ENCODE data around the gene ANO6. TPM values are rescaled to one million over a fixed set of nuclear protein-coding genes. Genes with fewer than 3 reads are reported as not detected.

The ANO6 gene
- total RNA-seq, 4 donors from 2014 or later, result 117 to 224 (median 170) TPM

DNA sequence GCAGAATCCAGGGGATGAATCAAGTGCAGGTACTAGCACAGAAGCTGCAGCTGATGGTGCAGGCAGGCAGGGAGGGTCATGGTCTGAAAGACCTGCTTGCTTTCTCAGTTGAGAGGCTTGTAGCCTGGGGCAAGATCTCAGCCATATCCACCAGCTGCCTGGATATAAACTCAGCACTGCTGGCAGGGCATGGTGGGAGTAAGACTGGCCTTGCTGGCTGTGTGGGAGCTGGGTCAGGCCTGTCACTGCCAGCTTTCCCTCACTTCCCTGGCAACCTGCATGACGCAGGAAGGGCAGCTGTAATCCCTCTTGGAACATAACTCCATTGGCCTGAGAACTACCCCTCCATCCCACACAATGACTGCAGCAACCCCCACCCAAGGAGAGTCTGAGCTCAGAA lies 230.1 kb downstream of the ANO6 start:
- no peak for ATAC-seq
- Histone ChIP-seq H3K27me3 (no peaks in the 10 kb centered on the region), H3K9me3 (peaks cover 0 to 55% (median 0%) of the 10 kb centered on the region in 3 donors), H3K36me3 (no peaks in the 10 kb centered on the region), H3K4me3 (no peak overlapping the region), H3K4me1 (no peaks in the 10 kb centered on the region), H3K27ac (no peak overlapping the region)
- TF ChIP-seq POLR2AphosphoS5 (IDR thresholded peaks at IDR 0.05), result no peak
- no peak for TF ChIP-seq POLR2A (IDR thresholded peaks at IDR 0.05)
- TF ChIP-seq EP300 (IDR thresholded peaks at IDR 0.05), result no peak
- TF ChIP-seq, protein P1, sequence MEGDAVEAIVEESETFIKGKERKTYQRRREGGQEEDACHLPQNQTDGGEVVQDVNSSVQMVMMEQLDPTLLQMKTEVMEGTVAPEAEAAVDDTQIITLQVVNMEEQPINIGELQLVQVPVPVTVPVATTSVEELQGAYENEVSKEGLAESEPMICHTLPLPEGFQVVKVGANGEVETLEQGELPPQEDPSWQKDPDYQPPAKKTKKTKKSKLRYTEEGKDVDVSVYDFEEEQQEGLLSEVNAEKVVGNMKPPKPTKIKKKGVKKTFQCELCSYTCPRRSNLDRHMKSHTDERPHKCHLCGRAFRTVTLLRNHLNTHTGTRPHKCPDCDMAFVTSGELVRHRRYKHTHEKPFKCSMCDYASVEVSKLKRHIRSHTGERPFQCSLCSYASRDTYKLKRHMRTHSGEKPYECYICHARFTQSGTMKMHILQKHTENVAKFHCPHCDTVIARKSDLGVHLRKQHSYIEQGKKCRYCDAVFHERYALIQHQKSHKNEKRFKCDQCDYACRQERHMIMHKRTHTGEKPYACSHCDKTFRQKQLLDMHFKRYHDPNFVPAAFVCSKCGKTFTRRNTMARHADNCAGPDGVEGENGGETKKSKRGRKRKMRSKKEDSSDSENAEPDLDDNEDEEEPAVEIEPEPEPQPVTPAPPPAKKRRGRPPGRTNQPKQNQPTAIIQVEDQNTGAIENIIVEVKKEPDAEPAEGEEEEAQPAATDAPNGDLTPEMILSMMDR (IDR thresholded peaks at IDR 0.05), result no peak
- WGBS, 2 donors (ENCODE audit: low coverage in 1 of 2), result 80% methylated on average over 1 of the region's 1 CpG; no CpG with 5 or more reads in 1 of the 2 donors

- H3K27me3 ChIP-seq, result no peaks in the 10 kb centered on the region
- no peak for ATAC-seq
- no peaks in the 10 kb centered on the region for H3K36me3 ChIP-seq
- TF ChIP-seq, protein P1 (IDR thresholded peaks at IDR 0.05), result no peak
- TF ChIP-seq POLR2AphosphoS5 (IDR thresholded peaks at IDR 0.05) (no peak), POLR2A (IDR thresholded peaks at IDR 0.05) (no peak), EP300 (IDR thresholded peaks at IDR 0.05) (no peak)
- 0 to 50% methylated on average over 1 of the region's 1 CpG for WGBS, 2 donors (ENCODE audit: low coverage in 1 of 2)
- no peak overlapping the region for H3K4me3 ChIP-seq
- no peak overlapping the region for H3K27ac ChIP-seq
- H3K9me3 ChIP-seq, result no peaks in the 10 kb centered on the region
- H3K4me1 ChIP-seq, result no peaks in the 10 kb centered on the region
These were observed 242.3 kb downstream of the ANO6 start for GRCh38 chr12:45458238-45458637.

- TF ChIP-seq, protein P1 (IDR thresholded peaks at IDR 0.05), result no peak
- TF ChIP-seq POLR2AphosphoS5 (IDR thresholded peaks at IDR 0.05) (no peak), EP300 (IDR thresholded peaks at IDR 0.05) (no peak), POLR2A (IDR thresholded peaks at IDR 0.05) (no peak)
- no peaks in the 10 kb centered on the region for H3K9me3 ChIP-seq
- H3K36me3 ChIP-seq, result no peaks in the 10 kb centered on the region
- H3K27ac ChIP-seq, result no peak overlapping the region
- ATAC-seq, result no peak
- no peaks in the 10 kb centered on the region for H3K4me1 ChIP-seq
- 24 to 26% methylated on average over 2 to 4 of the region's 4 CpGs for WGBS, 2 donors (ENCODE audit: low coverage in 1 of 2)
- H3K4me3 ChIP-seq, result no peak overlapping the region
- H3K27me3 ChIP-seq, result no peaks in the 10 kb centered on the region
These were observed 243.2 kb downstream of the ANO6 start for GRCh38 chr12:45458854-45459807.

GRCh38 chr12:45462506-45462905 lies 246.6 kb downstream of the ANO6 start:
- Histone ChIP-seq H3K27ac (no peak overlapping the region), H3K4me1 (no peaks in the 10 kb centered on the region), H3K27me3 (no peaks in the 10 kb centered on the region), H3K4me3 (no peak overlapping the region), H3K36me3 (no peaks in the 10 kb centered on the region), H3K9me3 (no peaks in the 10 kb centered on the region)
- TF ChIP-seq POLR2AphosphoS5 (IDR thresholded peaks at IDR 0.05), result no peak
- no peak for TF ChIP-seq EP300 (IDR thresholded peaks at IDR 0.05)
- TF ChIP-seq, protein P1 (IDR thresholded peaks at IDR 0.05), result no peak
- TF ChIP-seq POLR2A (IDR thresholded peaks at IDR 0.05), result no peak
- WGBS, 2 donors (ENCODE audit: low coverage in 1 of 2), result 80% methylated on average over 2 of the region's 4 CpGs; no CpG with 5 or more reads in 1 of the 2 donors
- ATAC-seq, result no peak

DNA sequence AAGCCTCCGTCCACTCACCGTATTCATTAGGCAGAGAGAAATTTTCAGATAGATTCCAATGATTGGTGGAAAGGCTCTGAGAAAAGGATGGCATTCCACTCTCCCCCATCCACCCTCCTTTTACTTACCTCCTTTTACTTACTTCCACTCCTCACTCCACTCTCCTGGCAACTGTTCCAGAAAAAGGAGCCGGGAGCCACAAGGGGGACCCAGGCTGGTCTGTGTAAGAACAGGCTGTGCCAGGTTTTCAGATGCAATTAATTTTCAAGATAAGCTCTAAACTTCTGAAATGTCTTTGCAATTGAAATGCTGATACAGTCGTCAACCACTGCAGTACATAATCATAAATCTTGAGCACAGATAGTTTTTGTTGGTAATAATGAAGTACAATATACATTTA lies 248.8 kb downstream of the ANO6 start:
- H3K4me1 ChIP-seq, result no peaks in the 10 kb centered on the region
- no peaks in the 10 kb centered on the region for H3K36me3 ChIP-seq
- TF ChIP-seq, protein P1 (IDR thresholded peaks at IDR 0.05), result no peak
- no peak for TF ChIP-seq POLR2AphosphoS5 (IDR thresholded peaks at IDR 0.05)
- no peak for TF ChIP-seq POLR2A (IDR thresholded peaks at IDR 0.05)
- no peak for TF ChIP-seq EP300 (IDR thresholded peaks at IDR 0.05)
- no peaks in the 10 kb centered on the region for H3K9me3 ChIP-seq
- ATAC-seq, result no peak
- H3K27me3 ChIP-seq, result no peaks in the 10 kb centered on the region
- 55 to 71% methylated on average over 4 of the region's 4 CpGs for WGBS, 2 donors (ENCODE audit: low coverage in 1 of 2)
- no peak overlapping the region for H3K27ac ChIP-seq
- no peak overlapping the region for H3K4me3 ChIP-seq
